Measurements from ENCODE around the gene COL6A5. TPM values are rescaled to one million over a fixed set of nuclear protein-coding genes. Genes with fewer than 3 reads are reported as not detected.
"Not testable (repeated sequence)": the region's sequence is repeated elsewhere in the genome, so short reads cannot be mapped to it uniquely, and the experiment has no call there.

The COL6A5 gene
- total RNA-seq, 1 experiment from 2014 or later: not detected

DNA sequence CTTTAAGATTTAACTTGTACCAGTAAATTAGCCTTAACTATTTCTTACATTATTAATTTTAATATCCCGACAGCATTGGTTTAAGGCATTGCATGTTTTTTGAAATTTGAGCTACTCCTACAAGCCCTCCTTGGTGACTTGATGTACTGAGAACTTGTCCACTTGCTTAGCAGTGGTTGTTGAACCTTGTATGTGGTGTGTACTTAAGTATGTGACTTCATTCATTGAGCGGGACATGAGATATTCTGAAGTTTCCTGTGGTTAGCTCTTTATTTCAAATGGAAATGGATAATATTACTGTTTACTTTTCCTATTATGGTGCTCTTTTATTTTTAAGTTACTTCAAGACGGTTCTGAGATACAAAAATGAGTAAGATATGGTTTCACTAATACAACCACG is 3.6 kb upstream of the COL6A5 start:
- POLR2A ChIA-PET (ENCODE audit: unreplicated experiment): no interaction called here

DNA sequence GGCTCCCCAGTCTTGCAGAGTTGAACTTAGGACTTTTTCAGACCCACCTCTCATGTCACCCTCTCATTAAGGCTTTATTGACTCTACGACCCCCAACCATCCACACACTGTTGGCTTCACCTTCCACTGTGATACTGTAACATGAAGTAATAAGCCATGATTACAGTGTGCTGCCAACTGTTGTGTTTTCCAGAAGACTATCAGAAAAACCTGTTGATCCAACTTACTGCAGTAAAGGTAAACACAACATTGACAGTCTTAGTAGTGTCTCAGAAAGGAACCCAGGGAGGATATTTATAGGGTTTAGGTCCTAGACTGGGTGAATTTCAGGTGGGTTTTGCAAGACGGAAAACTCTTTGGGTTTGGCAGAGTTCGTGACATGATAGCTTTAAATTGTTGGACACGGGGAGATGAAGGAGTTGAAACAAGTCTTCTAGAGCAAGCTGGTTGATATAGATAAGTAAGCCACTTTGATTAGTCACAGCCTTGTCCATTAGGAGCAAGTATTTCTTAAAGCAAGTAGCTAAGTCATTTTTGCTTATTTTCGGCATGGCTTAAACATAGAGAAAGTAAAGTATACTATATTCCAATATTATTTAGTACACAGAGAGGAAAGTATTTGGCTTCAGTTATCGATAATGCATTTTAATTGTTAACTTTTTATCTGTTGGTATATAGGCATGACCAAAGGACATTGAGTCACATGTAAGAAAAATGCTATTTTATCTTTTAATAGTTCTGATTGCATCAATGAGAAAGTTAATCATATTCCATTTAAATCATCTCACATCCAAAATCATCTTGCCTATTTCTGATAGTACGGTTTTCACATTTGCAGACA is 2.4 kb upstream of the COL6A5 start:
- Histone ChIP-seq H3K4me1 (replicated peaks; ENCODE audit: insufficient read depth) (no peaks in the 10 kb centered on the region), H3K79me2 (ENCODE audit: low read depth) (no peaks in the 10 kb centered on the region), H3K4me2 (no peak overlapping the region), H3K27me3 (ENCODE audit: insufficient read depth, low read depth) (peaks cover 41% of the 10 kb centered on the region), H3K9me3 (ENCODE audit: insufficient read depth, low read depth) (no peaks in the 10 kb centered on the region), H3K9me2 (ENCODE audit: insufficient read depth) (no peaks in the 10 kb centered on the region), H3K4me3 (no peak overlapping the region), H3K27ac (no peak overlapping the region), H2AFZ (no peak overlapping the region), H4K20me1 (ENCODE audit: insufficient read depth) (no peaks in the 10 kb centered on the region), H3F3A (ENCODE audit: insufficient read depth, low read depth) (no peaks in the 10 kb centered on the region), H3K36me3 (ENCODE audit: low read depth) (no peaks in the 10 kb centered on the region)
- TF ChIP-seq EZH2 (IDR thresholded peaks at IDR 0.05; ENCODE audit: low read depth): no peak
- TF ChIP-seq, protein P1, sequence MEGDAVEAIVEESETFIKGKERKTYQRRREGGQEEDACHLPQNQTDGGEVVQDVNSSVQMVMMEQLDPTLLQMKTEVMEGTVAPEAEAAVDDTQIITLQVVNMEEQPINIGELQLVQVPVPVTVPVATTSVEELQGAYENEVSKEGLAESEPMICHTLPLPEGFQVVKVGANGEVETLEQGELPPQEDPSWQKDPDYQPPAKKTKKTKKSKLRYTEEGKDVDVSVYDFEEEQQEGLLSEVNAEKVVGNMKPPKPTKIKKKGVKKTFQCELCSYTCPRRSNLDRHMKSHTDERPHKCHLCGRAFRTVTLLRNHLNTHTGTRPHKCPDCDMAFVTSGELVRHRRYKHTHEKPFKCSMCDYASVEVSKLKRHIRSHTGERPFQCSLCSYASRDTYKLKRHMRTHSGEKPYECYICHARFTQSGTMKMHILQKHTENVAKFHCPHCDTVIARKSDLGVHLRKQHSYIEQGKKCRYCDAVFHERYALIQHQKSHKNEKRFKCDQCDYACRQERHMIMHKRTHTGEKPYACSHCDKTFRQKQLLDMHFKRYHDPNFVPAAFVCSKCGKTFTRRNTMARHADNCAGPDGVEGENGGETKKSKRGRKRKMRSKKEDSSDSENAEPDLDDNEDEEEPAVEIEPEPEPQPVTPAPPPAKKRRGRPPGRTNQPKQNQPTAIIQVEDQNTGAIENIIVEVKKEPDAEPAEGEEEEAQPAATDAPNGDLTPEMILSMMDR (conservative IDR thresholded peaks at IDR 0.05): no peak
- intact Hi-C loops (cut with micrococcal nuclease; ENCODE audit: unreplicated experiment): no loop called here
- BruUV-seq (replicated peaks): no TSS peak
- CTCF ChIA-PET: no interaction called here
- POLR2A ChIA-PET (ENCODE audit: unreplicated experiment): no interaction called here
- DNase-seq: no peak

More for the DNA sequence above, 3.6 kb upstream of the COL6A5 start:
- DNase-seq: no peak
- no peaks in the 10 kb centered on the region for H3K79me2 ChIP-seq (ENCODE audit: low read depth)
- intact Hi-C loops (cut with micrococcal nuclease; ENCODE audit: unreplicated experiment): no loop called here
- no peaks in the 10 kb centered on the region for H3K9me3 ChIP-seq (ENCODE audit: insufficient read depth, low read depth)
- no peak overlapping the region for H3K27ac ChIP-seq
- no peaks in the 10 kb centered on the region for H3K36me3 ChIP-seq (ENCODE audit: low read depth)
- TF ChIP-seq, protein P1 (conservative IDR thresholded peaks at IDR 0.05): no peak
- no peak overlapping the region for H3K4me2 ChIP-seq
- H2AFZ ChIP-seq: no peak overlapping the region
- no TSS peak for BruUV-seq (replicated peaks)
- H3F3A ChIP-seq (ENCODE audit: insufficient read depth, low read depth): no peaks in the 10 kb centered on the region
- H3K4me1 ChIP-seq (replicated peaks; ENCODE audit: insufficient read depth): no peaks in the 10 kb centered on the region
- CTCF ChIA-PET: no interaction called here
- H3K9me2 ChIP-seq (ENCODE audit: insufficient read depth): no peaks in the 10 kb centered on the region
- H4K20me1 ChIP-seq (ENCODE audit: insufficient read depth): no peaks in the 10 kb centered on the region
- H3K27me3 ChIP-seq (ENCODE audit: insufficient read depth, low read depth): peaks cover 36% of the 10 kb centered on the region
- no peak overlapping the region for H3K4me3 ChIP-seq

DNA sequence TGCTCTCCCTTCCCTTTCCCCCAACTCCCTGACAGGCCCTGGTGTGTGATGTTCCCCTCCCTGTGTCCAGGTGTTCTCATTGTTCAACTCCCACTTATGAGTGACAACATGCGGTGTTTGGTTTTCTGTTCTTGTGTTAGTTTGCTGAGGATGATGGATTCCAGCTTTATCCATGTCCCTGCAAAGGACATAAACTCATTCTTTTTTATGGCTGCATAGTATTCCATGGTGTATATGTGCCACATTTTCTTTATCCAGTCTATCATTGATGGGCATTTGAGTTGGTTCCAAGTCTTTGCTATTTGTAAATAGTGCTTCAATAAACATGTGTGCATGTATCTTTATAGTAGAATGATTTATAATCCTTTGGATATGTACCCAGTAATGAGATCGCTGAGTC is 2.8 kb downstream of the COL6A5 start:
- H3K27ac ChIP-seq; BruUV-seq (replicated peaks); DNase-seq; CTCF ChIA-PET; H3K36me3 ChIP-seq (ENCODE audit: low read depth); POLR2A ChIA-PET (ENCODE audit: unreplicated experiment); H2AFZ ChIP-seq; H4K20me1 ChIP-seq (ENCODE audit: insufficient read depth); H3K4me2 ChIP-seq; H3K4me3 ChIP-seq; intact Hi-C loops (cut with micrococcal nuclease; ENCODE audit: unreplicated experiment); H3K79me2 ChIP-seq (ENCODE audit: low read depth); H3K9me2 ChIP-seq (ENCODE audit: insufficient read depth); H3K4me1 ChIP-seq (replicated peaks; ENCODE audit: insufficient read depth); H3K9me3 ChIP-seq (ENCODE audit: insufficient read depth, low read depth); H3F3A ChIP-seq (ENCODE audit: insufficient read depth, low read depth): not testable (repeated sequence)
- peaks cover 44% of the 10 kb centered on the region; the same call in 1 of the 2 replicates for H3K27me3 ChIP-seq (ENCODE audit: insufficient read depth, low read depth)

DNA sequence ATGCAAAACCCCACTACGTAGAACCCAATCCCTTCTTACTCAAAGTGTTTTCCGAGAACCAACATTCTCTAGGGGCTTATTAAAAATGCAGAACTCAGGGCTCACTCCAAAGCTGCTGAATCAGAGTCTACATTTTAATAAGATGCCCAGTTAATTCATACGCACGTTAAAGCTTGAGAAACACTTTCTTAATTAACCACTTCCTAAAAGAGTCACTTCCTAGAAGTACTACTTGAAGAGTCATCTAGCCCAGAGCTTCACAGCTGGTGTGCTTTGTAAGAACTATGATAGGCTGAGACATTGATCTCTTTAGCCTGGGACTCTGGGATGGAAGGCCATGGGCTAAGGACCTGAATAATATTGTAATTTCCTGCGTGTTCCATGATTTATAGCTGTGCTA is 9.0 kb downstream of the COL6A5 start:
- Histone ChIP-seq H3K4me3 (no peak overlapping the region), H3K9me2 (ENCODE audit: insufficient read depth) (no peaks in the 10 kb centered on the region), H3K27ac (no peak overlapping the region), H2AFZ (no peak overlapping the region), H3K79me2 (ENCODE audit: low read depth) (no peaks in the 10 kb centered on the region), H3K36me3 (ENCODE audit: low read depth) (no peaks in the 10 kb centered on the region), H3K27me3 (ENCODE audit: insufficient read depth, low read depth) (peaks cover 19% of the 10 kb centered on the region; the same call in 1 of the 2 replicates), H4K20me1 (ENCODE audit: insufficient read depth) (no peaks in the 10 kb centered on the region), H3F3A (ENCODE audit: insufficient read depth, low read depth) (no peaks in the 10 kb centered on the region), H3K4me1 (replicated peaks; ENCODE audit: insufficient read depth) (no peaks in the 10 kb centered on the region), H3K4me2 (no peak overlapping the region), H3K9me3 (ENCODE audit: insufficient read depth, low read depth) (no peaks in the 10 kb centered on the region)
- intact Hi-C loops (cut with micrococcal nuclease; ENCODE audit: unreplicated experiment): loop anchor here (10.0 kb wide), 1 partner anchor 100 kb away; no protein-coding TSS in a partner anchor
- ChIA-PET CTCF (no interaction called here), POLR2A (ENCODE audit: unreplicated experiment) (no interaction called here)
- DNase-seq: no peak
- BruUV-seq (replicated peaks): no TSS peak
- TF ChIP-seq, protein P1 (conservative IDR thresholded peaks at IDR 0.05): no peak
- TF ChIP-seq EZH2 (IDR thresholded peaks at IDR 0.05; ENCODE audit: low read depth): no peak

Data from PC-9 (cell line).